Measurements from ENCODE around the gene CHRNB2. TPM values are rescaled to one million over a fixed set of nuclear protein-coding genes. Genes with fewer than 3 reads are reported as not detected.

CHRNB2 gene
- total RNA-seq, 1 experiment from 2014 or later: not detected

DNA sequence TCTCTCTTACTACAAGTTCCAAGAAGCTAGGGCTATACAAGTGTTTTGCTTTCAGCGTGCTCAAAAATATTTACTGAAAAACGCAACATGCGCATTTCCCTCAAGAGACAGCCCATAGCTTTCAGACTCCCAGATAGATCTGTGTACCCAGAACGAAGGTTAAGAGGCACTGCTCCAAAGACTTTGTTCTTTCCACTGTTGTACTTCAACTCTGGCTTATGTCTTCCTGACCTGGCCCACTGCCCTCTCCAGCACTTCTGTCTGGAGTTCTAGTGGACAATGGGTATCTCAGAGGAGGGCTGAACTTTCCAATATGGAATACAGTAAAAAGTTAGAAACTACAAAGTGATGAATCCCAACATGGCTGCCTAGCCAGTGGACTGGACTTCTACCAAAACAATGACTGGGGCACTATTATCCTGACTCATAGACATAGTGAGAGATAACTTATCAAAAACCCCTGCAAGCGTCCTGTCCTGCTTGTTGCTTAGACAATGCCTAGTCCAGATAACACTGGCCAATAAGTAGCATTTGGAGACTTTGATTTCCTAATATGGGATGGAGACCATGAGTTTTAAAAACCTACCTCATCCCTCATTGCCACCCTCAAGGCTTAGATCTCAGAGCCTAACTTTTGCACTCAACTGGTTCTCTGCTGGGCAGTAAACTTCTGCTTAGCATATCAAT, 49.2 kb downstream of the CHRNB2 start:
- Histone ChIP-seq H3K27me3 (replicated peaks) (no peaks in the 10 kb centered on the region), H3K9me3 (replicated peaks) (no peaks in the 10 kb centered on the region), H3K27ac (no peak overlapping the region), H3K4me3 (no peak overlapping the region), H3K4me1 (replicated peaks) (peaks cover 3% of the 10 kb centered on the region), H3K36me3 (peaks cover 3% of the 10 kb centered on the region)
- DNase-seq (ENCODE audit: low read depth in 1 of 2, low spot score in 2 of 2): no peak

- no peak for DNase-seq (ENCODE audit: low read depth in 1 of 2, low spot score in 2 of 2)
- no peaks in the 10 kb centered on the region for H3K4me1 ChIP-seq (replicated peaks)
- no peaks in the 10 kb centered on the region for H3K9me3 ChIP-seq (replicated peaks)
- peaks cover 17% of the 10 kb centered on the region for H3K36me3 ChIP-seq
- no peak overlapping the region for H3K4me3 ChIP-seq
- no peaks in the 10 kb centered on the region for H3K27me3 ChIP-seq (replicated peaks)
- no peak overlapping the region for H3K27ac ChIP-seq
Measured at GRCh38 chr1:154619181-154619948, 51.8 kb downstream of the CHRNB2 start.

- Histone ChIP-seq H3K27ac (no peak overlapping the region), H3K27me3 (replicated peaks) (no peaks in the 10 kb centered on the region), H3K4me1 (replicated peaks) (no peaks in the 10 kb centered on the region), H3K4me3 (no peak overlapping the region), H3K36me3 (peaks cover 22% of the 10 kb centered on the region), H3K9me3 (replicated peaks) (no peaks in the 10 kb centered on the region)
- DNase-seq (ENCODE audit: low read depth in 1 of 2, low spot score in 2 of 2): no peak
Measured at GRCh38 chr1:154620751-154621150, 53.2 kb downstream of the CHRNB2 start.

DNA sequence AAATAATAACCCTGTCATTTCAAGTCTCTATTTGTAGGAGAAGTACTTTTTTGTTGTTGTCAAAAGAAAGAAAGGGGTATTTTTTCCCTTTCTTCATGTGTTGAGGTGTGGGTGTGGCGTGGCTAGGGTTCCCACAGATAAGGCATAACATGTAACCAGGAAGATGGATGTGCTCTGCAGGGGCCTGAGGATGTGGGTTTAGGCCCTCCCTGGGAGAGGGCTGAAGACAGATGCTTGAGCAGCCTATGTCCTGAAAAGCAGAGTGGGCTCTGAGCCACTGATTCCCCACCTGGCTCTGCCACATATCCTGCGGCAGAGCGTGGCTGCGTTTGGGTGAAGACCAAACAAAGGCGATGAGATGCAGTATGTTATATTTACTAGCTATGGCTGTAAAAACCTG, 54.3 kb downstream of the CHRNB2 start:
- Histone ChIP-seq H3K27ac (no peak overlapping the region), H3K4me1 (replicated peaks) (peaks cover 6% of the 10 kb centered on the region), H3K9me3 (replicated peaks) (no peaks in the 10 kb centered on the region), H3K27me3 (replicated peaks) (no peaks in the 10 kb centered on the region), H3K4me3 (no peak overlapping the region), H3K36me3 (peaks cover 22% of the 10 kb centered on the region)
- no peak for DNase-seq (ENCODE audit: low read depth in 1 of 2, low spot score in 2 of 2)

GRCh38 chr1:154622503-154623039, 55.0 kb downstream of the CHRNB2 start:
- Histone ChIP-seq H3K36me3 (peaks cover 26% of the 10 kb centered on the region), H3K9me3 (replicated peaks) (peaks cover 4% of the 10 kb centered on the region; the same call in 1 of the 2 replicates), H3K27me3 (replicated peaks) (no peaks in the 10 kb centered on the region), H3K27ac (no peak overlapping the region), H3K4me1 (replicated peaks) (peaks cover 13% of the 10 kb centered on the region), H3K4me3 (no peak overlapping the region)
- DNase-seq (ENCODE audit: low read depth in 1 of 2, low spot score in 2 of 2): no peak

DNA sequence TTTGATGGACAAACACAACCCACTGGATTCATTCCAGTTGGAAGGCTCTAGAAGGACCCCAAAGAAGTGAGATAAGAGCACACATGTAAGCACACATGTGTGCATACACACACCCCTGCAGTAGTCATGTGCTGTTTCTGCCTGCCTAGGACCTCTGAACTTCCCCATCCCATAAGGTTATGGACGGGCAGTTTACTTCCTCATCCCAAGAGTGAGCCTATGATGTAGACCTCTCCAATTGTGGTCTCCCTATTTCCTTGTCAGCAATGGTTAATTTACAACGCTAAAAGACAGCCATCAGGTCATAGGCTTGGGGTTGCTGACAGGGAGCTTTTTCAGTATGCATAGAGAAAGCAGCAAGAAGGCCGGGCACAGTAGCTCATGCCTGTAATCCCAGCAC, 55.8 kb downstream of the CHRNB2 start:
- Histone ChIP-seq H3K9me3 (replicated peaks) (peaks cover 4% of the 10 kb centered on the region; the same call in 1 of the 2 replicates), H3K4me1 (replicated peaks) (peaks cover 18% of the 10 kb centered on the region), H3K27ac (no peak overlapping the region), H3K27me3 (replicated peaks) (no peaks in the 10 kb centered on the region), H3K4me3 (no peak overlapping the region), H3K36me3 (peaks cover 27% of the 10 kb centered on the region)
- no peak for DNase-seq (ENCODE audit: low read depth in 1 of 2, low spot score in 2 of 2)

DNA sequence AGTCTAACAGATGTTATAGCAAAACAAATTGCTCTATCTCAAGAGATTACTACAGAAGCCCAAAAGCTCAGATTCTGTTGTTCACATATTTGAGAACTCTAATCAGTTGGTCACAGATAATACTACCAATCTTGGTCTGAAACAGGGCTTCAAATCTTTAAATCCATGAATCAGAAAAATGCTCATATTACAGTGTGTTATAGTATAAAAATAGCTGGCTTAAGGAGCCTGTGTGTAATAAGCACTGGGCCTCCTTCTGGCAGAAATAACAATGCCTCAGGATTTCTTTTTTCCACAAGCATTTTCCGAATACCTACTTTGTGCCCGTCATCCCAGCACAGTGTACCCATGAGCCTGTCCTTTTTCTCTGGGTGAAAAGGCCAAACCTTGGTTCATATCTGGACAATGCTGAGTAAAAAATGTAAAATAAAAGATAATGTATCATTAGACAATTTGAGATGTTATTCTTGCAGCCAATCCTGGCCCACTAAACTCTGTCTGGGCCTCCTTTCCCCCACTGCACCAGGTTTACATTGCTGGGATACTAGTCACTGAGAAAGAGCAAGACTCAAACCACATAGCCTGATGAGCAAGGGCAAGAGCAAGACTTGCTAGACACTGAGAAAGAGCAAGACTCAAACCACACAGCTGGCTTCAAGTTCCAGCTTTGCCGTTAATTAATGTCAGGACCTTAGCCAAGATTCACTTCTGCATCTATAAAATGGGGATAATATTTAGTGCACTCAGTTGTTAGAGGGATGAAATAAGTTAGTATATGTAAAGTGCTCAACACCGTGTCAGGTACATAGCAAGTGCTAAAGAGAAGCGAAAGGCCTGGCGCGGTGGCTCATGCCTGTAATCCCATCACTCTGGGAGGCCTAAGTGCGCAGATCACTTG, 57.4 kb downstream of the CHRNB2 start:
- H3K4me1 ChIP-seq (replicated peaks): peaks cover 26% of the 10 kb centered on the region
- H3K36me3 ChIP-seq: peaks cover 25% of the 10 kb centered on the region
- DNase-seq (ENCODE audit: low read depth in 1 of 2, low spot score in 2 of 2): no peak
- H3K27me3 ChIP-seq (replicated peaks): no peaks in the 10 kb centered on the region
- H3K9me3 ChIP-seq (replicated peaks): peaks cover 4% of the 10 kb centered on the region; the same call in 1 of the 2 replicates
- H3K4me3 ChIP-seq: no peak overlapping the region
- no peak overlapping the region for H3K27ac ChIP-seq

DNA sequence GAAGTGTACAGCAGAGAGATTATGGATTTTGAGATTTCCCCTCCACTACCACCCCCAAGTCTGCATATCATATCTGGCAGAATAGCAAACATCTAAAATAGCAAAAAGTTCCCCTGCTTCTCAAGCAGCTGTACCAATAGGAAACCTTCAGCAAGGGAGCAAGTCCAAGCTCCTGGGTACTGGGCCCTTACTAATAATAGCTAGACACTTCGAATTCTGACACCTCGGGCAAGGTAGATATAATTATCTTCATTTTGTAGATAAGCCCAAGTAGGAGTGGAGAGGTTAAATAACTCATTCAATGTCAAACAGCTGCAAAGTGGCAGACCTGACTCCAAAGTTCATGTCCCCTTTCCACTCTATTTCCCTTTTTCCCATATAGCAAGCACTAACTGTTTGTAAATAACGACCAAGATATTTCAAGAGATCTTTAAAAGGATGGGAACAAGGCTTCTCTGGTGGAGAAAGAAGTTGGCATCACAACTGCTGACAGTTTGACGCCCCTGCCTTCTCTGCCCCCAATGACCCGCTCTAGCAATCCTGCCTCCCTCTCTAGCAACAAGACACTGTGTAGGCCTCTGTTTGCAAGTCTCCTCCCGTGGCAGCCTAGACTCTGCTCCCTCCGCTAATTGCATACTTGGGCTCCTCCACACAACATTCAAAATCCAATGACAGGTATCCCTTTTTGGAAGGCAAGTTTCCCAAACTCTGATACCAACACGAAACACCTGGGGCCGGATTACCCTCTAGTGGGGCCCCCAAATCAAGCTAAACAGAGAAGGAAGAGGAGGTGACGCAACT, 59.1 kb downstream of the CHRNB2 start:
- no peak for DNase-seq (ENCODE audit: low read depth in 1 of 2, low spot score in 2 of 2)
- H3K4me3 ChIP-seq: peak overlapping the region; percentile 92
- H3K27ac ChIP-seq: no peak overlapping the region
- H3K27me3 ChIP-seq (replicated peaks): 0 out of 2 replicates have a peak, but pooled peaks cover 2% of the 10 kb centered on the region
- peaks cover 26% of the 10 kb centered on the region for H3K4me1 ChIP-seq (replicated peaks)
- peaks cover 4% of the 10 kb centered on the region; the same call in 1 of the 2 replicates for H3K9me3 ChIP-seq (replicated peaks)
- peaks cover 25% of the 10 kb centered on the region for H3K36me3 ChIP-seq

- DNase-seq (ENCODE audit: low read depth in 1 of 2, low spot score in 2 of 2): peak; percentile 74 to 92
- Histone ChIP-seq H3K27ac (peak overlapping the region; percentile 88), H3K4me3 (peak overlapping the region; percentile 92), H3K27me3 (replicated peaks) (0 out of 2 replicates have a peak, but pooled peaks cover 2% of the 10 kb centered on the region), H3K36me3 (peaks cover 17% of the 10 kb centered on the region), H3K9me3 (replicated peaks) (peaks cover 4% of the 10 kb centered on the region; the same call in 1 of the 2 replicates), H3K4me1 (replicated peaks) (peaks cover 26% of the 10 kb centered on the region)
Measured at GRCh38 chr1:154627257-154628120, 59.9 kb downstream of the CHRNB2 start.

- H3K4me1 ChIP-seq (replicated peaks): peaks cover 26% of the 10 kb centered on the region
- H3K27ac ChIP-seq: peak overlapping the region; percentile 88
- no peak for DNase-seq (ENCODE audit: low read depth in 1 of 2, low spot score in 2 of 2)
- peaks cover 4% of the 10 kb centered on the region; the same call in 1 of the 2 replicates for H3K9me3 ChIP-seq (replicated peaks)
- peaks cover 13% of the 10 kb centered on the region for H3K36me3 ChIP-seq
- H3K4me3 ChIP-seq: peak overlapping the region; percentile 92
- H3K27me3 ChIP-seq (replicated peaks): 0 out of 2 replicates have a peak, but pooled peaks cover 2% of the 10 kb centered on the region
Measured at GRCh38 chr1:154628121-154628405, 60.5 kb downstream of the CHRNB2 start.

- Histone ChIP-seq H3K27ac (no peak overlapping the region), H3K4me1 (replicated peaks) (peaks cover 26% of the 10 kb centered on the region), H3K27me3 (replicated peaks) (0 out of 2 replicates have a peak, but pooled peaks cover 2% of the 10 kb centered on the region), H3K4me3 (no peak overlapping the region), H3K36me3 (peaks cover 12% of the 10 kb centered on the region), H3K9me3 (replicated peaks) (peaks cover 4% of the 10 kb centered on the region; the same call in 1 of the 2 replicates)
- DNase-seq (ENCODE audit: low read depth in 1 of 2, low spot score in 2 of 2): peak in 1 of 2 experiments; percentile 67
Measured at GRCh38 chr1:154629061-154629674, 61.6 kb downstream of the CHRNB2 start.
